Measurements from ENCODE around the gene PTPRN2.

PTPRN2 gene

GRCh38 chr7:157757211-157757610 is 830.4 kb downstream of the PTPRN2 start:
- no peak overlapping the region for H3K4me3 Mint-ChIP-seq
- H3K36me3 Mint-ChIP-seq (ENCODE audit: insufficient read depth), result no peaks in the 10 kb centered on the region
- no peak for ATAC-seq (replicated peaks; ENCODE audit: extremely low read depth, poor library complexity, severe bottlenecking)

GRCh38 chr7:157755741-157756140 is 831.9 kb downstream of the PTPRN2 start:
- no peak for ATAC-seq (replicated peaks; ENCODE audit: extremely low read depth, poor library complexity, severe bottlenecking)

More at GRCh38 chr7:157757211-157757610, 830.4 kb downstream of the PTPRN2 start:
- Mint-ChIP-seq H3K27me3 (peaks cover 17% of the 10 kb centered on the region), H3K9me3 (no peaks in the 10 kb centered on the region), H3K4me1 (peaks cover 6% of the 10 kb centered on the region), H3K27ac (ENCODE audit: low read depth) (no peak overlapping the region)
- no peak for DNase-seq (ENCODE audit: low spot score in 2 of 2)

GRCh38 chr7:157754416-157754790 is 833.2 kb downstream of the PTPRN2 start:
- peaks cover 2% of the 10 kb centered on the region for H3K27me3 Mint-ChIP-seq
- no peak overlapping the region for H3K4me3 Mint-ChIP-seq
- no peaks in the 10 kb centered on the region for H3K4me1 Mint-ChIP-seq
- H3K36me3 Mint-ChIP-seq (ENCODE audit: insufficient read depth), result peaks cover 1% of the 10 kb centered on the region
- DNase-seq (ENCODE audit: low spot score in 2 of 2) (no peak), ATAC-seq (replicated peaks; ENCODE audit: extremely low read depth, poor library complexity, severe bottlenecking) (no peak)
- H3K9me3 Mint-ChIP-seq, result no peaks in the 10 kb centered on the region
- H3K27ac Mint-ChIP-seq (ENCODE audit: low read depth), result no peak overlapping the region

More at GRCh38 chr7:157755741-157756140, 831.9 kb downstream of the PTPRN2 start:
- peaks cover 15% of the 10 kb centered on the region for H3K27me3 Mint-ChIP-seq
- peaks cover 6% of the 10 kb centered on the region for H3K4me1 Mint-ChIP-seq
- no peak overlapping the region for H3K4me3 Mint-ChIP-seq
- no peaks in the 10 kb centered on the region for H3K9me3 Mint-ChIP-seq
- DNase-seq (ENCODE audit: low spot score in 2 of 2), result no peak
- no peak overlapping the region for H3K27ac Mint-ChIP-seq (ENCODE audit: low read depth)
- H3K36me3 Mint-ChIP-seq (ENCODE audit: insufficient read depth), result peaks cover 1% of the 10 kb centered on the region

- H3K4me3 Mint-ChIP-seq, result no peak overlapping the region
- H3K27me3 Mint-ChIP-seq, result no peaks in the 10 kb centered on the region
- ATAC-seq (replicated peaks; ENCODE audit: extremely low read depth, poor library complexity, severe bottlenecking) (no peak), DNase-seq (ENCODE audit: low spot score in 2 of 2) (no peak)
- no peak overlapping the region for H3K27ac Mint-ChIP-seq (ENCODE audit: low read depth)
- peaks cover 1% of the 10 kb centered on the region for H3K36me3 Mint-ChIP-seq (ENCODE audit: insufficient read depth)
- no peaks in the 10 kb centered on the region for H3K9me3 Mint-ChIP-seq
- no peaks in the 10 kb centered on the region for H3K4me1 Mint-ChIP-seq
Measured at GRCh38 chr7:157753713-157754415, 833.8 kb downstream of the PTPRN2 start.

GRCh38 chr7:157752832-157753291 is 834.8 kb downstream of the PTPRN2 start:
- H3K9me3 Mint-ChIP-seq, result no peaks in the 10 kb centered on the region
- DNase-seq (ENCODE audit: low spot score in 2 of 2) (no peak), ATAC-seq (replicated peaks; ENCODE audit: extremely low read depth, poor library complexity, severe bottlenecking) (no peak)
- no peaks in the 10 kb centered on the region for H3K4me1 Mint-ChIP-seq
- H3K36me3 Mint-ChIP-seq (ENCODE audit: insufficient read depth), result peaks cover 1% of the 10 kb centered on the region
- no peak overlapping the region for H3K27ac Mint-ChIP-seq (ENCODE audit: low read depth)
- no peaks in the 10 kb centered on the region for H3K27me3 Mint-ChIP-seq
- no peak overlapping the region for H3K4me3 Mint-ChIP-seq

- Mint-ChIP-seq H3K27ac (ENCODE audit: low read depth) (no peak overlapping the region), H3K36me3 (ENCODE audit: insufficient read depth) (peaks cover 1% of the 10 kb centered on the region), H3K27me3 (no peaks in the 10 kb centered on the region), H3K9me3 (no peaks in the 10 kb centered on the region), H3K4me1 (no peaks in the 10 kb centered on the region), H3K4me3 (no peak overlapping the region)
- ATAC-seq (replicated peaks; ENCODE audit: extremely low read depth, poor library complexity, severe bottlenecking) (no peak), DNase-seq (ENCODE audit: low spot score in 2 of 2) (no peak)
Measured at GRCh38 chr7:157751951-157752673, 835.5 kb downstream of the PTPRN2 start.

- Mint-ChIP-seq H3K9me3 (no peaks in the 10 kb centered on the region), H3K27ac (ENCODE audit: low read depth) (no peak overlapping the region), H3K4me1 (no peaks in the 10 kb centered on the region), H3K27me3 (no peaks in the 10 kb centered on the region), H3K36me3 (ENCODE audit: insufficient read depth) (peaks cover 1% of the 10 kb centered on the region), H3K4me3 (no peak overlapping the region)
- ATAC-seq (replicated peaks; ENCODE audit: extremely low read depth, poor library complexity, severe bottlenecking) (no peak), DNase-seq (ENCODE audit: low spot score in 2 of 2) (no peak)
Measured at GRCh38 chr7:157751406-157751805, 836.2 kb downstream of the PTPRN2 start.

- H3K27ac Mint-ChIP-seq (ENCODE audit: low read depth), result no peak overlapping the region
Measured at GRCh38 chr7:157750291-157750690, 837.3 kb downstream of the PTPRN2 start.

GRCh38 chr7:157745721-157746709 is 841.6 kb downstream of the PTPRN2 start:
- ATAC-seq (replicated peaks; ENCODE audit: extremely low read depth, poor library complexity, severe bottlenecking), result no peak
- no peak for DNase-seq (ENCODE audit: low spot score in 2 of 2)
- no peak overlapping the region for H3K4me3 Mint-ChIP-seq
- no peak overlapping the region for H3K27ac Mint-ChIP-seq (ENCODE audit: low read depth)
- H3K4me1 Mint-ChIP-seq, result no peaks in the 10 kb centered on the region
- H3K27me3 Mint-ChIP-seq, result peaks cover 14% of the 10 kb centered on the region
- no peaks in the 10 kb centered on the region for H3K9me3 Mint-ChIP-seq
- H3K36me3 Mint-ChIP-seq (ENCODE audit: insufficient read depth), result peaks cover 1% of the 10 kb centered on the region

More at GRCh38 chr7:157750291-157750690, 837.3 kb downstream of the PTPRN2 start:
- Mint-ChIP-seq H3K4me1 (no peaks in the 10 kb centered on the region), H3K36me3 (ENCODE audit: insufficient read depth) (peaks cover 1% of the 10 kb centered on the region), H3K9me3 (no peaks in the 10 kb centered on the region), H3K4me3 (no peak overlapping the region), H3K27me3 (no peaks in the 10 kb centered on the region)
- no peak for DNase-seq (ENCODE audit: low spot score in 2 of 2)
- ATAC-seq (replicated peaks; ENCODE audit: extremely low read depth, poor library complexity, severe bottlenecking), result no peak

GRCh38 chr7:157744786-157745601 is 842.6 kb downstream of the PTPRN2 start:
- Mint-ChIP-seq H3K9me3 (no peaks in the 10 kb centered on the region), H3K4me3 (no peak overlapping the region), H3K27ac (ENCODE audit: low read depth) (no peak overlapping the region), H3K4me1 (no peaks in the 10 kb centered on the region), H3K36me3 (ENCODE audit: insufficient read depth) (no peaks in the 10 kb centered on the region), H3K27me3 (peaks cover 16% of the 10 kb centered on the region)
- DNase-seq (ENCODE audit: low spot score in 2 of 2) (no peak), ATAC-seq (replicated peaks; ENCODE audit: extremely low read depth, poor library complexity, severe bottlenecking) (no peak)

- H3K4me1 Mint-ChIP-seq, result no peaks in the 10 kb centered on the region
- no peak overlapping the region for H3K4me3 Mint-ChIP-seq
- no peaks in the 10 kb centered on the region for H3K9me3 Mint-ChIP-seq
- ATAC-seq (replicated peaks; ENCODE audit: extremely low read depth, poor library complexity, severe bottlenecking) (no peak), DNase-seq (ENCODE audit: low spot score in 2 of 2) (no peak)
- no peaks in the 10 kb centered on the region for H3K36me3 Mint-ChIP-seq (ENCODE audit: insufficient read depth)
- H3K27ac Mint-ChIP-seq (ENCODE audit: low read depth), result no peak overlapping the region
- peaks cover 16% of the 10 kb centered on the region for H3K27me3 Mint-ChIP-seq
Measured at GRCh38 chr7:157743781-157744525, 843.7 kb downstream of the PTPRN2 start.

Measured in central memory CD8-positive, alpha-beta T cell (primary cell).